Neural cell (in vitro differentiated cells): ENCODE measurements around the gene P2RX6.

Source experiments
- EP300 ChIP-seq: fragments of 450-650 bp; conservative IDR thresholded peaks from 2 replicates; pipeline ENCODE4 v1.6.1; 2014; ENCODE audit warnings: antibody characterized with exemption, mild to moderate bottlenecking, moderate library complexity; ENCODE audit not compliant: poor library complexity, severe bottlenecking
- EZH2 ChIP-seq: fragments of 200-600, 300-800 bp; shearing (Covaris generic), sonication (generic); IDR thresholded peaks from 2 replicates; pipeline ENCODE4 v1.6.1; 2014; ENCODE audit warnings: antibody characterized with exemption, low read length, borderline replicate concordance, mild to moderate bottlenecking; ENCODE audit not compliant: insufficient read depth, poor library complexity, severe bottlenecking
- MXI1 ChIP-seq: fragments of 450-650 bp; conservative IDR thresholded peaks from 2 replicates; pipeline ENCODE4 v1.6.1; 2014; ENCODE audit warnings: antibody characterized with exemption, mild to moderate bottlenecking; ENCODE audit not compliant: poor library complexity, severe bottlenecking
- POLR2AphosphoS5 ChIP-seq: IDR thresholded peaks from 2 replicates; pipeline ENCODE4 v1.6.1; 2012
- RAD21 ChIP-seq: fragments of 450-650 bp; conservative IDR thresholded peaks from 2 replicates; pipeline ENCODE4 v1.6.1; 2014; ENCODE audit warnings: antibody characterized with exemption, mild to moderate bottlenecking, moderate library complexity
- REST ChIP-seq: IDR thresholded peaks from 2 replicates; pipeline ENCODE4 v1.6.1; 2012; ENCODE audit warnings: borderline replicate concordance
- SMC3 ChIP-seq: fragments of 450-650 bp; conservative IDR thresholded peaks from 2 replicates; pipeline ENCODE4 v1.6.1; 2014; ENCODE audit warnings: antibody characterized with exemption, mild to moderate bottlenecking, moderate library complexity; ENCODE audit not compliant: poor library complexity
- TAF1 ChIP-seq: IDR thresholded peaks from 2 replicates; pipeline ENCODE4 v1.6.1; 2012; ENCODE audit warnings: low read depth
- TF ChIP-seq, protein P1 (sequence below): fragments of 450-650 bp; IDR thresholded peaks from 2 replicates; pipeline ENCODE4 v1.5.1; 2014; ENCODE audit warnings: antibody characterized with exemption, mild to moderate bottlenecking, moderate library complexity; ENCODE audit not compliant: poor library complexity, severe bottlenecking

- TF ChIP-seq, protein P1, sequence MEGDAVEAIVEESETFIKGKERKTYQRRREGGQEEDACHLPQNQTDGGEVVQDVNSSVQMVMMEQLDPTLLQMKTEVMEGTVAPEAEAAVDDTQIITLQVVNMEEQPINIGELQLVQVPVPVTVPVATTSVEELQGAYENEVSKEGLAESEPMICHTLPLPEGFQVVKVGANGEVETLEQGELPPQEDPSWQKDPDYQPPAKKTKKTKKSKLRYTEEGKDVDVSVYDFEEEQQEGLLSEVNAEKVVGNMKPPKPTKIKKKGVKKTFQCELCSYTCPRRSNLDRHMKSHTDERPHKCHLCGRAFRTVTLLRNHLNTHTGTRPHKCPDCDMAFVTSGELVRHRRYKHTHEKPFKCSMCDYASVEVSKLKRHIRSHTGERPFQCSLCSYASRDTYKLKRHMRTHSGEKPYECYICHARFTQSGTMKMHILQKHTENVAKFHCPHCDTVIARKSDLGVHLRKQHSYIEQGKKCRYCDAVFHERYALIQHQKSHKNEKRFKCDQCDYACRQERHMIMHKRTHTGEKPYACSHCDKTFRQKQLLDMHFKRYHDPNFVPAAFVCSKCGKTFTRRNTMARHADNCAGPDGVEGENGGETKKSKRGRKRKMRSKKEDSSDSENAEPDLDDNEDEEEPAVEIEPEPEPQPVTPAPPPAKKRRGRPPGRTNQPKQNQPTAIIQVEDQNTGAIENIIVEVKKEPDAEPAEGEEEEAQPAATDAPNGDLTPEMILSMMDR, result no peak
- TF ChIP-seq POLR2AphosphoS5 (no peak), RAD21 (no peak), REST (no peak), TAF1 (no peak), EP300 (no peak), EZH2 (no peak), MXI1 (no peak), SMC3 (no peak)
Observed at GRCh38 chr22:20997536-20998257, 17.3 kb upstream of the P2RX6 start.
